BE2C (cell line): ENCODE data around the gene NXT1.
"Not testable (repeated sequence)": the region's sequence is repeated elsewhere in the genome, so short reads cannot be mapped to it uniquely, and the experiment has no call there.

Experiments
- DNase-seq: peaks from one replicate; pipeline ENCODE4 v3.0.0-alpha.2; 2020
- H3K27me3 ChIP-seq: fragments of 250-450 bp; sonication (Bioruptor Pico); 2 replicates; pipeline ENCODE4 v1.5.1; 2020; ENCODE audit warnings: mild to moderate bottlenecking
- H3K36me3 ChIP-seq: fragments of 250-450 bp; sonication (Bioruptor Pico); 2 replicates; pipeline ENCODE4 v1.5.1; 2020; ENCODE audit warnings: mild to moderate bottlenecking
- H3K4me1 ChIP-seq: fragments of 250-450 bp; sonication (Bioruptor Pico); 2 replicates; pipeline ENCODE4 v1.5.1; 2020
- H3K4me3 ChIP-seq: 2 replicates; pipeline ENCODE4 v1.5.1; 2011; ENCODE audit warnings: low read depth, low read length
- H3K9me3 ChIP-seq: fragments of 250-450 bp; sonication (Bioruptor Pico); 2 replicates; pipeline ENCODE4 v1.5.1; 2020
- TF ChIP-seq, protein P1 (sequence below): IDR thresholded peaks from 2 replicates; pipeline ENCODE4 v1.5.1; 2012; ENCODE audit warnings: mild to moderate bottlenecking, low read depth, low read length

NXT1 gene

DNA sequence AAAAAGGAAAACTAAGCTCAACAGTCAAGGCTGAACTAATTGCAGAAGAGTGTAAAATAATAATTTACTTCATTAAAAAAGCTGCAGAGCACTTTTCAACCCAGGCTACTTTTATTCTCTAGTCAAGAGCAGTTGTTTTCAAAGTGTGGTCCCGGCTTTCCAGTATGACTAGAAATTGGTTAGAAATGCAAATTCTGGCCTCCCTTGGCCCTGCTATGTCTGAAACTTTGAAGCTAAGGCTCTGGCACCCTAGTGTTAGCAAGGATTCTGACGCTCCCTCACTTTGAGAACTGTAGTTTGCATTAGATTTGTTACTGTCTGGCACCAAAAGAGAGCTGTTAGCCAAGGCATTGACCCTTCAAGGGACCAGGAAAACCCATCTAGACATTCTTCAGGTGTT lies 9.5 kb upstream of the NXT1 start:
- H3K9me3 ChIP-seq, result no peaks in the 10 kb centered on the region
- no peak for DNase-seq
- H3K27me3 ChIP-seq, result peaks cover 6% of the 10 kb centered on the region
- TF ChIP-seq, protein P1, sequence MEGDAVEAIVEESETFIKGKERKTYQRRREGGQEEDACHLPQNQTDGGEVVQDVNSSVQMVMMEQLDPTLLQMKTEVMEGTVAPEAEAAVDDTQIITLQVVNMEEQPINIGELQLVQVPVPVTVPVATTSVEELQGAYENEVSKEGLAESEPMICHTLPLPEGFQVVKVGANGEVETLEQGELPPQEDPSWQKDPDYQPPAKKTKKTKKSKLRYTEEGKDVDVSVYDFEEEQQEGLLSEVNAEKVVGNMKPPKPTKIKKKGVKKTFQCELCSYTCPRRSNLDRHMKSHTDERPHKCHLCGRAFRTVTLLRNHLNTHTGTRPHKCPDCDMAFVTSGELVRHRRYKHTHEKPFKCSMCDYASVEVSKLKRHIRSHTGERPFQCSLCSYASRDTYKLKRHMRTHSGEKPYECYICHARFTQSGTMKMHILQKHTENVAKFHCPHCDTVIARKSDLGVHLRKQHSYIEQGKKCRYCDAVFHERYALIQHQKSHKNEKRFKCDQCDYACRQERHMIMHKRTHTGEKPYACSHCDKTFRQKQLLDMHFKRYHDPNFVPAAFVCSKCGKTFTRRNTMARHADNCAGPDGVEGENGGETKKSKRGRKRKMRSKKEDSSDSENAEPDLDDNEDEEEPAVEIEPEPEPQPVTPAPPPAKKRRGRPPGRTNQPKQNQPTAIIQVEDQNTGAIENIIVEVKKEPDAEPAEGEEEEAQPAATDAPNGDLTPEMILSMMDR, result no peak
- no peaks in the 10 kb centered on the region for H3K36me3 ChIP-seq
- H3K4me3 ChIP-seq, result no peak overlapping the region
- no peaks in the 10 kb centered on the region for H3K4me1 ChIP-seq

DNA sequence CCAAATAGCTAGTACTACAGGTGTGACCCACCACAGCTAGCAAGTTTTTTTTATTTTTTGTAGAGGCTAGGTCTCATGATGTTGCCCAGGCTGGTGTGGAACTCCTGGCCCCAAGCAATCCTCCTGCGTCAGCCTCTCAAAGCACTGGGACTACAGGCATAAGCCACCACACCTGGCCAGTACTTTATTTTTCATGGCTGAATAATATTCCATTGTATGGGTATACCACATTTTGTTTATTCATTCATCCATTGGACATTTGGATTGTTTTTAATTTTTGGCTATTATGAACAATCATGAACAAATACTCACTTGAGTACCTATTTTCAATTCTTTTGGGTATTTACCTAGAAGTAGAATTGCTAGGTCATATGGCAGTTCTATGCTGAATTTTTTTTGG lies 7.0 kb upstream of the NXT1 start:
- no peak for DNase-seq
- no peak overlapping the region for H3K4me3 ChIP-seq
- no peaks in the 10 kb centered on the region for H3K4me1 ChIP-seq
- no peaks in the 10 kb centered on the region for H3K9me3 ChIP-seq
- no peaks in the 10 kb centered on the region for H3K36me3 ChIP-seq
- H3K27me3 ChIP-seq, result peaks cover 6% of the 10 kb centered on the region
- TF ChIP-seq, protein P1, result no peak

DNA sequence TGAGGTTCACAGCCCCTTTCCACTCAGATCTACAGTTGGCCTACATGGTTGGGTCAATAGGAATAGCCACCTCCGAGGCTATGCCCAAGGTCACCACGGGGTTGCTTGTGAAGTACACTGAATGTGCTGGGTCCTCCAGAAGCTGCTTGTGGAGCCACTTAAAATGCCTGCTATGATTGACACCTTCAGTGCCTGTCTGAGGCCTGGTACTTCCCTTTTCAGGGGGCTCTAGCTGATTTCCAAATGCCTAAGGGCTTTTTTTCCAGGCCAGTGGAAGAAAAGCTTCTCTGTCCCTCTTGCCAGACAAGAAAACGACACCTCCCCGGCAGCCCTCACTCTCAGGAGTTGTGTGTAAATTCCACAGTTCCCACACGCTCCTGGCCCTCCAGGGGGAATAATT lies 6.3 kb upstream of the NXT1 start:
- Histone ChIP-seq H3K36me3 (no peaks in the 10 kb centered on the region), H3K27me3 (peaks cover 6% of the 10 kb centered on the region), H3K9me3 (no peaks in the 10 kb centered on the region), H3K4me3 (no peak overlapping the region), H3K4me1 (no peaks in the 10 kb centered on the region)
- DNase-seq, result no peak
- TF ChIP-seq, protein P1, result no peak

DNA sequence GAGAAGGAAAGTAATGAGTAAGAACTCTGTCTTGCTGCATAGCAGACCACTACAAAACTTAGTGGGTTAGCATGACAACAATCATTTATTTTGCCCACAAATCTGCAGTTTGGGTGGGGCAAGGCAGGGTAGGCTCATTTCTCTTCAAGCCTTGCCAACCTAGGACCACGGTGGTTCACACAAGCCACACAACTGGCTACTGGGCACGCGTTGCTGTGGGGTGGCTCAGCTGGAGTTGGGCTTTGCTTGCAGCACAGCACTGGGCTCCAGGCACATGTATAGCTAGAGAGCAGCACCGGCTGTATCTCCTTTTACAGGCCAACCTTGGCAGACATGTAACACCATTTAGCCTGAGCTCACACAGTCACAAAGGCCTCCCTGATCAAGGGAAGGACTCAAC lies 4.6 kb upstream of the NXT1 start:
- H3K27me3 ChIP-seq, result peaks cover 2% of the 10 kb centered on the region; the same call in 1 of the 2 replicates
- no peaks in the 10 kb centered on the region for H3K9me3 ChIP-seq
- no peaks in the 10 kb centered on the region for H3K4me1 ChIP-seq
- no peaks in the 10 kb centered on the region for H3K36me3 ChIP-seq
- DNase-seq, result no peak
- TF ChIP-seq, protein P1, result no peak
- no peak overlapping the region for H3K4me3 ChIP-seq

DNA sequence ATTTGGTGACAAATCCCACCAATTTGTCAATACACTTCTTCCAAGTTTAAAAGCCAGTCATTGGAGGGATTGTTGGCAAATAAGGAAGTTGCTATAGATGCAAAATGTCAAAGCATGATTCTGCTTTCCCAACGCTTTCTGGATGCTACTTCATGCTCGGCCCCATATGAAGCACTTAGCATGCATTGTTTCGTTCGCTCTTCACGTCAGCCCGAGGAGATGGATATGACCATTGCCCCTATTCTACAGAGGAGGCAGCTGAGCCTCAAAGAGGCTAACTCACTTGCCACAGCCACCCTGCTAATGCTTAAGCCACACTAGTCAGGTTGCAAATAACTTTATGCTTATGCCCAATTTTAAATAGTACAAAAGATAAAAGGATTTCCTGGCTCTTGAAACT lies 2.8 kb upstream of the NXT1 start:
- Histone ChIP-seq H3K9me3 (no peaks in the 10 kb centered on the region), H3K36me3 (no peaks in the 10 kb centered on the region), H3K4me1 (no peaks in the 10 kb centered on the region), H3K27me3 (no peaks in the 10 kb centered on the region), H3K4me3 (no peak overlapping the region)
- no peak for DNase-seq
- TF ChIP-seq, protein P1, result no peak

DNA sequence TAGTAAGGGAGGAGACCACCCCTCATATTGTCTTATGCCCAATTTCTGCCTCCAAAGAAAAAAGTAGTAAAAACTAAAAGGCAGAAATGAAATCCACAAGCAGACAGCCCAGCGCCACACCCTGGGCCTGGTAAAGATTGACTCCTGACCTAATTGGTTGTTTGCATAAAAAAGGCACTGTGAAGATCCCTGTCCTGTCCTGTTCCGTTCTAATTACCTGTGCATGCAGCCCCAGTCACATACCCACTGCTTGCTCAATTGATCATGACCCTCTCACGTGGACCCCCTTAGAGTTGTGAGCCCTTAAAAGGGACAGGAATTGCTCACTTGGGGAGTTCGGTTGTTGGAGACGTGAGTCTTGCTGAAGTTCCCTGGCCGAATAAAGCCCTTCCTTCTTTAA lies 2.1 kb upstream of the NXT1 start:
- not testable (repeated sequence) for H3K27me3 ChIP-seq, H3K9me3 ChIP-seq, H3K4me3 ChIP-seq, H3K36me3 ChIP-seq, DNase-seq, H3K4me1 ChIP-seq
